ENCODE measurements around the gene CUTA. TPM values are rescaled to one million over a fixed set of nuclear protein-coding genes. Genes with fewer than 3 reads are reported as not detected.

CUTA gene
- total RNA-seq, 1 donor from 2014 or later: 278 TPM

GRCh38 chr6:33443025-33443424 is 25.1 kb upstream of the CUTA start:
- Mint-ChIP-seq H3K36me3 (peaks cover 21% of the 10 kb centered on the region), H3K27ac (no peak overlapping the region), H3K4me1 (ENCODE audit: unreplicated experiment) (no peaks in the 10 kb centered on the region), H3K27me3 (no peaks in the 10 kb centered on the region), H3K4me3 (no peak overlapping the region), H3K9me3 (no peaks in the 10 kb centered on the region)
- TF ChIP-seq CTCF (conservative IDR thresholded peaks at IDR 0.05): no peak
- no peak for DNase-seq (ENCODE audit: extremely low spot score, unreplicated experiment)

DNA sequence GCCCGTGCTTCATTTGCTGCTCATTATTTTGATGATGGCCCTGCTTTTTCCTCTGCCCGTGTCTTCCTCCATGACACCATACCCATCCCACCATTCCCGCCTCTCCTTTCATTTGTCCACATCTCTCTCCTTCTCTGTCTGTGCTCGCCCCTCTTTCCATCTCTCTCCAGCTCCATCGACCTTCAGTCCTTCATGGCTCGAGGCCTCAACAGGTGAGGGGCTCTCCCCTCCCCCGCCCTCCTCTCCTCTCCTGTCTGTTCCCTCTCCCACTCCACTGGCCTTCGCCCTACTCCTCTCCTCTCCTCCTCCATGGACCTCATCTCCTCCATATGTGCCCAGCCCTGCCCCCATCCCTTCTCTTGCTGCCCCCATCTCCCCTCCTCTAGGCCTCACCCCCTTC is 24.4 kb upstream of the CUTA start:
- H3K36me3 Mint-ChIP-seq: peaks cover 21% of the 10 kb centered on the region
- no peak overlapping the region for H3K4me3 Mint-ChIP-seq
- no peak for DNase-seq (ENCODE audit: extremely low spot score, unreplicated experiment)
- H3K4me1 Mint-ChIP-seq (ENCODE audit: unreplicated experiment): no peaks in the 10 kb centered on the region
- no peaks in the 10 kb centered on the region for H3K9me3 Mint-ChIP-seq
- no peak overlapping the region for H3K27ac Mint-ChIP-seq
- no peak for TF ChIP-seq CTCF (conservative IDR thresholded peaks at IDR 0.05)
- no peaks in the 10 kb centered on the region for H3K27me3 Mint-ChIP-seq

DNA sequence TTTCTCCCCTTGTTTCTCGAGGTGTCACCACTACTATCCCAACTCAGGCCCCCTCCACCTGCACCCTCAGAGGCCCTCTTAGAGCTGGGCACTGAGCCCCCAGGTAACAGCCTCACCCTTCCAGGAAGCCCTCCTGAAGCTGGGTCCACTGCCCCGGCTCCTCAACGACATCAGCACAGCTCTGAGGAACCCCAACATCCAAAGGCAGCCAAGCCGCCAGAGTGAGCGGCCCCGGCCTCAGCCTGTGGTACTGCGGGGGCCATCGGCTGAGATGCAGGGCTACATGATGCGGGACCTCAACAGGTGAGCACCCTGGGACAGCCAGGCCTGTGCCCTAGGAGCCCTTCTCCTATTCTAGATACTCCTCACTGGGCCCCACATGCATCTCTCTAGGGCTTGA is 23.6 kb upstream of the CUTA start:
- TF ChIP-seq CTCF (conservative IDR thresholded peaks at IDR 0.05): no peak
- Mint-ChIP-seq H3K27ac (no peak overlapping the region), H3K27me3 (no peaks in the 10 kb centered on the region), H3K36me3 (peaks cover 27% of the 10 kb centered on the region), H3K4me3 (no peak overlapping the region), H3K9me3 (no peaks in the 10 kb centered on the region), H3K4me1 (ENCODE audit: unreplicated experiment) (no peaks in the 10 kb centered on the region)
- DNase-seq (ENCODE audit: extremely low spot score, unreplicated experiment): no peak

- TF ChIP-seq CTCF (conservative IDR thresholded peaks at IDR 0.05): no peak
- Mint-ChIP-seq H3K4me1 (ENCODE audit: unreplicated experiment) (no peaks in the 10 kb centered on the region), H3K27ac (no peak overlapping the region), H3K27me3 (no peaks in the 10 kb centered on the region), H3K9me3 (no peaks in the 10 kb centered on the region), H3K36me3 (peaks cover 23% of the 10 kb centered on the region), H3K4me3 (no peak overlapping the region)
- DNase-seq (ENCODE audit: extremely low spot score, unreplicated experiment): no peak
These were observed 22.9 kb upstream of the CUTA start for GRCh38 chr6:33440649-33441309.

DNA sequence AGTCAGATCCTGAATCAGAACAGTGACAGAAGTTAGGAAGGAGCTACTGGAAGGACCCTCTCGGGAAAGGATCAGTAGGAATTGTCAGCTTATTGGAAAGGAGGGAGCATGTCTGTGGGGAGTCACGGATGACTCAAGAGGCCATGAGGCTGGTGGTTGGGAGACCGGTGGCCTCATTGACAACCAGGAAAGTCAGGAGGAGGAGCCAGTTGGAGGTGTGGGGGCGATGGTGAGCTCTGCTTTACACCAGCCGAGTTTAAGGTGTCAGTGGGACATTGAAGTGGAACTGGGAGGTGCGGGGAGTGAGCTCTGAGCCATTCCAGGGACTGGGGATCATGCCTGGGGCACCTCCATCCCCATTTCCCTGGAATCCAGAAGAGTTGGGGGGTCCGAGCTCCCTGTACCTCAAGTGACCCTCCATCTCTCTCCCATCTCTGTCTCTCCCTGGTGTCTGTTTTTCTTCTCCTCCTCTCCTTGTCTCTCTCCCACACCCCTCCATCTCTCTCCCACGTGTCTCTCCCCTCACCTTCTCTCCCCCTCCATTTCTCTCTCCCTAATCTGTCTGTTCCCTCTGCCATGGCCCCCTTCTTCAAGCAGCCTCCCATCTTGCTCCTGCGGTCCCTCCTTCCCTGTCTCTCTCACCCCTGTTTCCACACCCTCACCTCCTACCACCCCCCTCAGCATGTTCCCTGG is 22.2 kb upstream of the CUTA start:
- H3K27me3 Mint-ChIP-seq: no peaks in the 10 kb centered on the region
- no peak for DNase-seq (ENCODE audit: extremely low spot score, unreplicated experiment)
- no peak overlapping the region for H3K27ac Mint-ChIP-seq
- no peaks in the 10 kb centered on the region for H3K4me1 Mint-ChIP-seq (ENCODE audit: unreplicated experiment)
- peaks cover 23% of the 10 kb centered on the region for H3K36me3 Mint-ChIP-seq
- TF ChIP-seq CTCF (conservative IDR thresholded peaks at IDR 0.05): no peak
- H3K9me3 Mint-ChIP-seq: no peaks in the 10 kb centered on the region
- H3K4me3 Mint-ChIP-seq: no peak overlapping the region
